Measurements from ENCODE around the gene SLC26A1. TPM values are rescaled to one million over a fixed set of nuclear protein-coding genes. Genes with fewer than 3 reads are reported as not detected.
A peak's percentile ranks its signal among the peaks of the same experiment; 100 is the strongest.
"Not testable (repeated sequence)": the region's sequence is repeated elsewhere in the genome, so short reads cannot be mapped to it uniquely, and the experiment has no call there.

Gene SLC26A1
- total RNA-seq, 1 experiment from 2014 or later = 6.9 TPM

- no peak for DNase-seq (ENCODE audit: low read depth)
- in situ Hi-C loops (cut with HindIII; ENCODE audit: low pct_unique_long_range_greater_than_20kb, low sequenced_read_pairs) = no loop called here
These were observed 10.8 kb upstream of the SLC26A1 start for GRCh38 chr4:1004071-1004418.

GRCh38 chr4:1003271-1004070, 10.3 kb upstream of the SLC26A1 start:
- in situ Hi-C loops (cut with HindIII; ENCODE audit: low pct_unique_long_range_greater_than_20kb, low sequenced_read_pairs) = no loop called here
- no peak for DNase-seq (ENCODE audit: low read depth)

- in situ Hi-C loops (cut with HindIII; ENCODE audit: low pct_unique_long_range_greater_than_20kb, low sequenced_read_pairs) = no loop called here
- no peak for DNase-seq (ENCODE audit: low read depth)
These were observed 9.5 kb upstream of the SLC26A1 start for GRCh38 chr4:1002631-1003251.

DNA sequence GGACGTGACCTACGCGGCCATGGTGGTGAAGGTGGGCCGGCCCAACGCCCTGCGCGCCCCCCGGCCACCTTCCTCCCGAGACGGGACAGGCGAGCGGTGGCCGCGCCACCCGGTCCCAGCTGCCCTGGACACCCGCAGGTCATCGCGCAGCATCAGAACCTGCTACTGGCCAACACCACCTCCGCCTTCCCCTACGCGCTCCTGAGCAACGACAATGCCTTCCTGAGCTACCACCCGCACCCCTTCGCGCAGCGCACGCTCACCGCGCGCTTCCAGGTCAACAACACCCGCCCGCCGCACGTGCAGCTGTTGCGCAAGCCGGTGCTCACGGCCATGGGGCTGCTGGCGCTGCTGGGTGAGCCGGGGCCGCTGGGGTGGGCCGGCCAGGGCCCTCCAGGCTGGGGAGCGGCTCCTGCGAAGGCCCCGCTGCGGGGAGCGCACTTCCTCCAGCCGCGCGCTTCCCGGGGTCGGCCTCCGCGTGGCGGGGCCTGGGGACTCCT, 9.0 kb upstream of the SLC26A1 start:
- in situ Hi-C loops (cut with HindIII; ENCODE audit: low pct_unique_long_range_greater_than_20kb, low sequenced_read_pairs) = no loop called here
- DNase-seq (ENCODE audit: low read depth) = no peak

- DNase-seq (ENCODE audit: low read depth) = no peak
- in situ Hi-C loops (cut with HindIII; ENCODE audit: low pct_unique_long_range_greater_than_20kb, low sequenced_read_pairs) = no loop called here
These were observed 8.4 kb upstream of the SLC26A1 start for GRCh38 chr4:1001561-1002130.

DNA sequence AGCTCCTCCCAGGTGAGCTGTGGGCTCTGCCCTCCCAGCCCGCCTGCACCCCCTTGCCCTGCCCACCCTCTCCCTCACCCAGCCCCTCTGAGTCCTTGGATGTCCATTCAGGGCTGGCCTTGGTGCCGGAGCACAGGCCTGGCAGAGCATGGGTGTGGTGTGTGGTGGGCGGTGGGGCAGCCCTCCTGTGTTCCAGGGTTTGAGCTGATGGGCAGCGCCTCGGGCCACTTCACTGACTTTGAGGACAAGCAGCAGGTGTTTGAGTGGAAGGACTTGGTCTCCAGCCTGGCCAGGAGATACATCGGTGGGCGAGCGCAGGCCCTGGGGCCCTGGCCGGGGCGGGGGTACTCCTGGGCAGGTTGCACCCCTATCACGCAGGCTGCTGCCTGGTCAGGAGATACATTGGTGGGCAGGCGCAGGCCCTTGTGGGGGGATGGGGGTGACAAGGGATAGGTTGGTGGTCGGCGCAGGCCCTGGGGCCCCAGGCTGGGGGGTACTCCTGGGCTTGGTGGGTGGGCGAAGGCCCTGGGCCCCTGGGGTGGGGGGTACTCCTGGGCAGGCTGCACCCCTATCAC, 7.6 kb upstream of the SLC26A1 start:
- no peak for DNase-seq (ENCODE audit: low read depth)
- in situ Hi-C loops (cut with HindIII; ENCODE audit: low pct_unique_long_range_greater_than_20kb, low sequenced_read_pairs) = no loop called here

DNA sequence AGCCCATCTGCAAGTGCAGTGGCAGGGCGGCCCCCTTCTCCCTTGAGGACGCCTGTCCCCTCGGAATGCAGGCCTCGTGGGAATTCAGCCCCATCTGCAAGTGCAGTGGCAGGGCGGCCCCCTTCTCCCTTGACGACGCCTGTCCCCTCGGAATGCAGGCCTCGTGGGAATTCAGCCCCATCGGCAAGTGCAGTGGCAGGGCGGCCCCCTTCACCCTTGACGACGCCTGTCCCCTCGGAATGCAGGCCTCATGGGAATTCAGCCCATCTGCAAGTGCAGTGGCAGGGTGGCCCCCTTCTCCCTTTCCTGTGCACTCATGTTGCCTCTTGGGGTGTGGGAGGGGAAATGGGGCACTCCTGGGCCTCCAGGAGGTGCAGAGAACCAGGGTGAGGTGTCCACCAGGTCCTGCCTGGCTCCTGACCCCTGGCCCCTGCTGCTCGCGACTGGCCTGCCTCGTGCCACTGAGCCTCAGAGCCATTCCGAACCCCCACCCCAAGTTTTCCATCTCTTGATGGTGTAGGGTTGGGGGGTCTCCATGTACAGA, 6.8 kb upstream of the SLC26A1 start:
- in situ Hi-C loops (cut with HindIII; ENCODE audit: low pct_unique_long_range_greater_than_20kb, low sequenced_read_pairs) = no loop called here

DNA sequence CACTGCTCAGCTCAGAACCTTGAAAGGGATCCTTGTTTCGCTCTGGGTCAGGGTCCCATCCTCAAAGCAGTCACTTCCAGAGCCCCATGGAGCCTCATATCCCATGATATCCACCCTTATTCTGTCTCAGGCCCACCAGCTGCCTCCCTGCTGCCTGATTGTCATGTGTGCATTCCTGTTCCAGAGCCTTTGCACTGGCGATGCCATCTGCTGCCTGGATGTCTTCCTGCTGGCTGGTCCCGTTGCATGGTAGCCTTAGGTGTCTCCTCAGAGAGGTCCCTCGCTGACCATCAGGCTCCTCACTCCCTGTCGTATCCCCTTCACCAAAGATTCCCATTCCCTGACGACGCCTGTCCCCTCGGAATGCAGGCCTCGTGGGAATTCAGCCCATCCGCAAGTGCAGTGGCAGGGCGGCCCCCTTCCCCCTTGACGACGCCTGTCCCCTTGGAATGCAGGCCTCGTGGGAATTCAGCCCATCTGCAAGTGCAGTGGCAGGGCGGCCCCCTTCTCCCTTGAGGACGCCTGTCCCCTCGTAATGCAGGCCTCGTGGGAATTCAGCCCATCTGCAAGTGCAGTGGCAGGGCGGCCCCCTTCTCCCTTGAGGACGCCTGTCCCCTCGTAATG, 6.1 kb upstream of the SLC26A1 start:
- in situ Hi-C loops (cut with HindIII; ENCODE audit: low pct_unique_long_range_greater_than_20kb, low sequenced_read_pairs); DNase-seq (ENCODE audit: low read depth): not testable (repeated sequence)

More for the DNA sequence above, 6.8 kb upstream of the SLC26A1 start:
- no peak for DNase-seq (ENCODE audit: low read depth)

- in situ Hi-C loops (cut with HindIII; ENCODE audit: low pct_unique_long_range_greater_than_20kb, low sequenced_read_pairs) = no loop called here
- DNase-seq (ENCODE audit: low read depth) = no peak
These were observed 5.0 kb upstream of the SLC26A1 start for GRCh38 chr4:998096-998691.

GRCh38 chr4:997375-998071, 4.3 kb upstream of the SLC26A1 start:
- in situ Hi-C loops (cut with HindIII; ENCODE audit: low pct_unique_long_range_greater_than_20kb, low sequenced_read_pairs) = no loop called here
- DNase-seq (ENCODE audit: low read depth) = no peak

- in situ Hi-C loops (cut with HindIII; ENCODE audit: low pct_unique_long_range_greater_than_20kb, low sequenced_read_pairs) = no loop called here
- DNase-seq (ENCODE audit: low read depth) = no peak
These were observed 3.8 kb upstream of the SLC26A1 start for GRCh38 chr4:996997-997374.

DNA sequence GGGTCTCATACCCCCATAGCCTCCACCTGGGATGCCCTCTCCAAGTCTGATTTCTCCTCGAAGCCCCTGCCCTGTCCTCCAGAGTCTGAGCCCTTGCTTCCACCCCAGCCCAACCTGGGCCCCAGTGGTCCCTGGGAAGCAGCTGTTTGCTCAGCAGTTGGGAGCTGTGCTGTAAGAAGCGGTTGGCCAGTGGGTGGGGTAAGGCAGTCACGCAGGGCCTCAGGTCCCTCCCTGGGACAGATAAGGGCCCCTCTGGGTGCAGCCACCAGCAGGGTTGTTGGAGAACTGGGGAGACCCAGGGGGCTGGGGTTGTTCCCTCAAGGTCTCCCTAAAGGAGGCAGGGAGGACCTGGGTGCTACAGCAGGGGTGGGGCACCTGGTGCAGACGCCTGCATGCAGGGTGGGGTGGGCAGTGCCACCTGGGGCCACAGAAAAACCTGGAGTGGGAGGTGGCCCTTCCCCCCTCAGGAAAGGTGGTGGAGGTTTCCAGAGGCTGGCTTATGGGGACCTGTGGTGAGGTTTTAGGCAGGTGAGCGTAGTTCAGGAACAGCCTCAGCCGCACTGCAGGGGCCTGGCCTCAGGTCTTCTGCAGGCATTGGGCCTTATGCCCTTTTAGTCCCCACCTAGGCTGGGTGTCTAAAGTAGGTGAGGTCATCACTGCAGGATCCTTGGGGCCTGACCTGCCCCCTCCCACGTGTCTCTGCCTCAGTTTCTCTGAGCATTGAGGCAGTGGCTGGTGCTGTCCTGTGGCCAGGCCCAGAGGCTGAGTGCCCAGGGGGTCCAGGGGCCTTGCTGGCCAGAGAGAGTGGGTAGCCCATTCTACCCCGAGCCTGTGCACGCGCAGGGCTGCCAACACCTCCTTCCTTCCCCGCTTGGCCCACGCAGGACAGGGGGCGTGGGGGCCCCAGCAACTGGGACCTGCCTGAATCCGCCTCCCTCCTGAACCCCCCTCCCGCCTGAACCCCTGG, 3.1 kb upstream of the SLC26A1 start:
- in situ Hi-C loops (cut with HindIII; ENCODE audit: low pct_unique_long_range_greater_than_20kb, low sequenced_read_pairs) = no loop called here
- DNase-seq (ENCODE audit: low read depth) = no peak

- in situ Hi-C loops (cut with HindIII; ENCODE audit: low pct_unique_long_range_greater_than_20kb, low sequenced_read_pairs) = no loop called here
- DNase-seq (ENCODE audit: low read depth) = no peak
These were observed 2.3 kb upstream of the SLC26A1 start for GRCh38 chr4:995311-996026.

GRCh38 chr4:992297-993110, 700 bp downstream of the SLC26A1 start:
- in situ Hi-C loops (cut with HindIII; ENCODE audit: low pct_unique_long_range_greater_than_20kb, low sequenced_read_pairs) = no loop called here
- peak; percentile 93 for DNase-seq (ENCODE audit: low read depth)
